Bronchus fibroblast of lung (primary cell): ENCODE results near the gene PARD6G. TPM values are rescaled to one million over a fixed set of nuclear protein-coding genes. Genes with fewer than 3 reads are reported as not detected.

ENCODE experiments used
- total RNA-seq: library from RNA; depleted of rRNA; stranded (reverse); fragments of >200 nt; gene quantifications from 2 replicates; pipeline ENCODE4 v1.2.3, GENCODE V29; 2015

Gene PARD6G, protein sequence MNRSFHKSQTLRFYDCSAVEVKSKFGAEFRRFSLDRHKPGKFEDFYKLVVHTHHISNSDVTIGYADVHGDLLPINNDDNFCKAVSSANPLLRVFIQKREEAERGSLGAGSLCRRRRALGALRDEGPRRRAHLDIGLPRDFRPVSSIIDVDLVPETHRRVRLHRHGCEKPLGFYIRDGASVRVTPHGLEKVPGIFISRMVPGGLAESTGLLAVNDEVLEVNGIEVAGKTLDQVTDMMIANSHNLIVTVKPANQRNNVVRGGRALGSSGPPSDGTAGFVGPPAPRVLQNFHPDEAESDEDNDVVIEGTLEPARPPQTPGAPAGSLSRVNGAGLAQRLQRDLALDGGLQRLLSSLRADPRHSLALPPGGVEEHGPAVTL
- total RNA-seq: 2.5 and 3.0 TPM in 2 replicates

DNA sequence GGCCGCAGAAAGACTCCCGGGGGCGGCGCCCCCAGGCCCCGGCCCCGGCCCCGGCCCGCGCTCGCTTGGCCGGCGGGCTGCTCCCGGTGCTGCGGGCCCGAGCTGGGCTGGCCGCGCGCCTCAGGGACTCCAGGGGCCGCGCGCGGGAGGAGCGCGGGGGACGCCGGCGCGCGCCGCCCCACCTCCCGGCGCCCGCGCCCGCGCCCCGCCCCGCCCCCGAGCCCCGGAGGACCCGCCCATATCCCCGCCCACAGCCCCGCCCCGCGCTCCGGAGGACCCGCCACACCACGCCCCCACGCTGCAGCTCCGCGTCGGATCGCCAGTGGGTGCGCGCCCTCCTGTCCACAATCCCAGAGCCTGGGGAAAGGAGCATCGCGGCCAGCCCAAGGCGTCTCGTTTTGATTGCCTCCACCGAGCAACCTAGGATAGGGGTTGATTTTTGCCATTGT lies at the start of gene PARD6G:
TSS of gene PARD6G (minus strand) at position 122 of the 449 bp plus-strand sequence. CDS start 166 bp downstream, outside the sequence.

DNA sequence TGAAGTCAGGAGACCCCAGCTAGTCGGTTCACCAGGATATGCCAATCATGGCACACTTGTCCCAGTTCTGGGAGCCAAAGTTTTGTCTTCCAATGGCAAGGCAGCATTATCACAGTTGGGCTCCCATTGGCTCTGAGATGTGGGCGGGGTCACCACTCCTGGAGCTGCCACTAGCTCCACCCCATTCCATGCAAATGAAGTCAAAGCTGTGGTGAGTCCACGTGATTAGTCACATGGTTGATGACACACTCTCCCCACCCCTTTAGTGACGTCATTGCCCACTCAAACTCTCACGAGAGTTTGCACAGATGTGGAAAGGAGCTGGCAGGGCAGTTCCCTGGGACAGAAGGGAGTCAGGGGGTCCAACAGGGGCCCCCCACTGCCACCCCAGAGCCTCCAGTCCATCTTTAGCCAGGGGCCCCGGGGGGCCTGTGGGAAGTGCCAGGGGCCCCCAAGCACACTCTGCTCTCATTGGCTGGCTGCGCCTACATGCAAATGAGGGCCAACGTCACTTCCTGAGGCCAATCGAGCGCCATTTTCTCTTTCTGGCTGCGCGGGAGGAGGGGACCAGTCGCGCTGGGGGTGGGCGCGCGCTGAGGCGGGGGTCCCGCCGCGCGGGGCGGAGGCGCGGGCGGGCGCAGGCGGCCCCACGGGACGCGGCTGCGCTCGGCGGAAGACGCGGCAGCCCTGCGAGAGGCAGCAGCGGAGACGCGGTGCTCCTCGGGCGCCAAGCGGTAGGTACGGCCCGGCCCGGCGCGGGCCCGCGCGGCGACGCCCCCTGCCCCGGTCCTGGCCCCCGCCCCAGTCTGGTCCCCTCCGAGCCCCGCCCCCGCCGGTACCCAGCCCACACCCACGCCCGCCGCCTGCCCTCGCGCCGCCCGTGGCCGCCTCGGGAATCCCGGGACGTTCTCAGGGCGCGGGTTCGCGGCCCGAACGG lies 138.3 kb downstream of the PARD6G start, which contains the start of gene ADNP2:
TSS of gene ADNP2 (plus strand) at position 524 of the 937 bp plus-strand sequence. CDS start 8,281 bp downstream, outside the sequence.

Other genes with a start within 250 kb of the PARD6G start
- 37.6 and 44.4 TPM in 2 replicates for gene RBFA, start 213.1 kb downstream of the PARD6G start, total RNA-seq
- gene ADNP2, start 138.3 kb downstream of the PARD6G start, total RNA-seq: 11.6 and 12.6 TPM in 2 replicates